ENCODE results near the gene ZNF354C.

GRCh38 chr5:179119415-179120170 lies 59.4 kb downstream of the ZNF354C start:
- TF ChIP-seq BACH1 (tag; IDR thresholded peaks at IDR 0.05), result no peak
- no peak for TF ChIP-seq FOXK2 (conservative IDR thresholded peaks at IDR 0.05 in 1 of 2, IDR thresholded peaks at IDR 0.05 in 1 of 2; ENCODE audit: low read depth in 2 of 2)
- TF ChIP-seq ZNF134 (CRISPR knock-in tag; conservative IDR thresholded peaks at IDR 0.05), result no peak
- no peak for TF ChIP-seq PRPF4 (IDR thresholded peaks at IDR 0.05; ENCODE audit: insufficient read depth, low read depth, low read length, poor library complexity, severe bottlenecking)
- TF ChIP-seq CTCF (IDR thresholded peaks at IDR 0.05 in 2 of 3, conservative IDR thresholded peaks at IDR 0.05 in 1 of 3; ENCODE audit: insufficient read depth in 2 of 3, low read depth in 1 of 3, low read length in 3 of 3), result no peak
- TF ChIP-seq POLR2H (tag; IDR thresholded peaks at IDR 0.05; ENCODE audit: low read depth), result no peak
- no peak for TF ChIP-seq SRF (CRISPR knock-in tag; IDR thresholded peaks at IDR 0.05)
- no peak for TF ChIP-seq MYC (IDR thresholded peaks at IDR 0.05; ENCODE audit: low read depth, low read length)
- TF ChIP-seq MYC (CRISPR knock-in tag; IDR thresholded peaks at IDR 0.05; ENCODE audit: borderline replicate concordance, low read depth), result no peak
- TF ChIP-seq POLR2A (conservative IDR thresholded peaks at IDR 0.05), result no peak
- TF ChIP-seq CREB1 (IDR thresholded peaks at IDR 0.05), result no peak
- TF ChIP-seq CREB1 (CRISPR knock-in tag; IDR thresholded peaks at IDR 0.05), result no peak
- no peak for TF ChIP-seq NR3C1 (CRISPR knock-in tag; IDR thresholded peaks at IDR 0.05)
- TF ChIP-seq ZNF589 (CRISPR knock-in tag; IDR thresholded peaks at IDR 0.05; ENCODE audit: low read depth), result no peak
- no peak for TF ChIP-seq JUND (IDR thresholded peaks at IDR 0.05; ENCODE audit: borderline replicate concordance, low read depth, low read length)
- no peak for TF ChIP-seq JUND (tag; IDR thresholded peaks at IDR 0.05; ENCODE audit: borderline replicate concordance, low read depth, low read length)
- no peak for TF ChIP-seq EZH2 (IDR thresholded peaks at IDR 0.05; ENCODE audit: borderline replicate concordance, low read depth, low read length)
